Adrenal gland (tissue), 5 donors: Measurements from ENCODE around the gene RHOXF2.

Experiments
- POLR2A ChIP-seq, 2 donors: fragments of 450-650 bp; IDR thresholded peaks; one replicate each; pipeline ENCODE4 v1.6.1; 2017; ENCODE audit warnings: antibody characterized with exemption in 2 of 2, mild to moderate bottlenecking in 2 of 2, moderate library complexity in 1 of 2
- TF ChIP-seq, protein P1 (sequence below), 6 experiments: fragments of 450-650 bp in 4 of 6; fragments of 200-600 bp in 2 of 6; sonication (generic) in 1 of 6; IDR thresholded peaks; 1 replicate in 5 of 6; 2 replicates in 1 of 6; pipeline versions ENCODE4 v1.5.1 to v1.8.0; 2016 to 2021; ENCODE audit warnings: antibody characterized with exemption in 6 of 6, mild to moderate bottlenecking in 2 of 6, moderate library complexity in 1 of 6
- donor health status: DM: no; HTN: no; CAD: no.

DNA sequence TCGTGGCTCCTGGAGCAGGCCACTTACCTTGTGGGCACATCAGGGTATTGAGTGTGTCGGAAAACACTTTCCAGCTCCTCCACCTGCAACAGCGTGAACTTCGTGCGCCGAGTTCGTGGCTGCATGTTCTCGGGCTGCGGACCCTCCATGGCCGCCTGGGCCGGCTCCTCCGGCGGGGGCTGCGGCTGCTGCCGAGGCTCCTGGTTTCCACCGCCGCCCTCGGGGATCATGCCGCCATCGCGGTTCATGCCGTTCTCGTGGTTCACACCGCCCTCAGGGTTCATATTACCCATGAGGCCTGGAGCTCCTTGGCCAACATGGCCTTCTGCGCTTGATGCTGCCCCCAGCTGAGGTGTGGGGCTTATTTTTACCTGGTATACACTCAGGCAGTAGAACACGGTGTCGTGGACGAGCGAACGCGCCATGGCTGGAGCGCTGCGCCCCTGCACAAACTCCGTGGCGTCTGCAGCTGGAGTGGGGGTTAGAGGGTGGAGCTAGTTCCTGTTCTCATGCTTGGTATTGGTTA is 42.9 kb upstream of the RHOXF2 start, which contains the start of gene RHOXF1:
- TF ChIP-seq, protein P1, sequence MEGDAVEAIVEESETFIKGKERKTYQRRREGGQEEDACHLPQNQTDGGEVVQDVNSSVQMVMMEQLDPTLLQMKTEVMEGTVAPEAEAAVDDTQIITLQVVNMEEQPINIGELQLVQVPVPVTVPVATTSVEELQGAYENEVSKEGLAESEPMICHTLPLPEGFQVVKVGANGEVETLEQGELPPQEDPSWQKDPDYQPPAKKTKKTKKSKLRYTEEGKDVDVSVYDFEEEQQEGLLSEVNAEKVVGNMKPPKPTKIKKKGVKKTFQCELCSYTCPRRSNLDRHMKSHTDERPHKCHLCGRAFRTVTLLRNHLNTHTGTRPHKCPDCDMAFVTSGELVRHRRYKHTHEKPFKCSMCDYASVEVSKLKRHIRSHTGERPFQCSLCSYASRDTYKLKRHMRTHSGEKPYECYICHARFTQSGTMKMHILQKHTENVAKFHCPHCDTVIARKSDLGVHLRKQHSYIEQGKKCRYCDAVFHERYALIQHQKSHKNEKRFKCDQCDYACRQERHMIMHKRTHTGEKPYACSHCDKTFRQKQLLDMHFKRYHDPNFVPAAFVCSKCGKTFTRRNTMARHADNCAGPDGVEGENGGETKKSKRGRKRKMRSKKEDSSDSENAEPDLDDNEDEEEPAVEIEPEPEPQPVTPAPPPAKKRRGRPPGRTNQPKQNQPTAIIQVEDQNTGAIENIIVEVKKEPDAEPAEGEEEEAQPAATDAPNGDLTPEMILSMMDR (IDR thresholded peaks at IDR 0.05): no peak
- TF ChIP-seq POLR2A (IDR thresholded peaks at IDR 0.05): no peak
